PC-3 (cell line): Measurements from ENCODE around the gene APBB2. TPM values are rescaled to one million over a fixed set of nuclear protein-coding genes. Genes with fewer than 3 reads are reported as not detected.

Experiments used
- ATAC-seq: fragments of 200-7000 bp; cut with Tn5 transposase; 2 replicates; pipeline ENCODE4 v1.9.1; 2020; ENCODE audit warnings: mild to moderate bottlenecking, moderate library complexity
- BruUV-seq: library from RNA; stranded (reverse); fragments of 400-500 nt; replicated peaks from 2 replicates; lab custom pipeline; 2021; lab: Mats Ljungman, UMichigan
- CTCF ChIA-PET: fragments of 300-600 bp; sonication (Branson Sonifier 250); formaldehyde crosslinking; loops from one replicate; lab custom pipeline; 2022; ENCODE audit warnings: antibody characterized with exemption; lab: Charles Lee
- POLR2A ChIA-PET: fragments of 300-600 bp; sonication (Branson Sonifier 250); formaldehyde crosslinking; loops from one replicate; lab custom pipeline; 2022; ENCODE audit warnings: antibody characterized with exemption; ENCODE audit not compliant: unreplicated experiment; lab: Charles Lee
- DNase-seq: peaks from one replicate; pipeline ENCODE4 v3.0.0-alpha.2; 2015
- H2AFZ ChIP-seq: fragments of 300-600 bp; sonication (generic); 2 replicates; pipeline ENCODE4 v1.6.0; 2016; ENCODE audit warnings: antibody characterized with exemption, low read length
- H3F3A ChIP-seq: fragments of 300-600 bp; sonication (generic); one replicate; pipeline ENCODE4 v1.6.0; 2017; ENCODE audit warnings: antibody characterized with exemption, low read length, control low read depth, mild to moderate bottlenecking; ENCODE audit not compliant: unreplicated experiment
- H3K27ac ChIP-seq: fragments of 300-600 bp; sonication (generic); 2 replicates; pipeline ENCODE4 v1.5.1; 2016; ENCODE audit warnings: mild to moderate bottlenecking, low read length
- H3K27me3 ChIP-seq: fragments of 300-600 bp; sonication (generic); 2 replicates; pipeline ENCODE4 v1.6.1; 2016; ENCODE audit warnings: low read length, mixed read lengths
- H3K36me3 ChIP-seq: fragments of 300-600 bp; sonication (generic); 2 replicates; pipeline ENCODE4 v1.6.1; 2016; ENCODE audit warnings: low read depth, mixed run types, low read length, mixed read lengths
- H3K4me1 ChIP-seq: fragments of 300-600 bp; sonication (generic); 2 replicates; pipeline ENCODE4 v1.5.1; 2016; ENCODE audit warnings: low read length; ENCODE audit not compliant: insufficient read depth
- H3K4me2 ChIP-seq: fragments of 300-600 bp; sonication (generic); 2 replicates; pipeline ENCODE4 v1.6.0; 2016; ENCODE audit warnings: low read length
- H3K4me3 ChIP-seq: fragments of 300-600 bp; sonication (generic); 2 replicates; pipeline ENCODE4 v1.5.1; 2016; ENCODE audit warnings: mild to moderate bottlenecking, low read length, mixed read lengths
- H3K79me2 ChIP-seq: fragments of 300-600 bp; sonication (generic); 2 replicates; pipeline ENCODE4 v1.6.1; 2017; ENCODE audit warnings: low read length, mixed read lengths
- H3K9ac ChIP-seq: fragments of 300-600 bp; sonication (generic); 2 replicates; pipeline ENCODE4 v1.6.0; 2016; ENCODE audit warnings: mild to moderate bottlenecking, low read length
- H3K9me2 ChIP-seq: fragments of 300-600 bp; sonication (generic); replicated peaks from 2 replicates; pipeline ENCODE4 v1.6.1; 2016; ENCODE audit warnings: mixed run types, low read length, mixed read lengths
- H3K9me3 ChIP-seq: fragments of 300-600 bp; sonication (generic); 2 replicates; pipeline ENCODE4 v1.6.1; 2016; ENCODE audit warnings: low read length, mixed read lengths
- H4K20me1 ChIP-seq: fragments of 300-600 bp; sonication (generic); 2 replicates; pipeline ENCODE4 v1.6.1; 2016; ENCODE audit warnings: low read length, mixed read lengths
- CTCF ChIP-seq: fragments of 300-600 bp; sonication (generic); conservative IDR thresholded peaks from 2 replicates; pipeline ENCODE4 v1.5.1; 2017; ENCODE audit warnings: antibody characterized with exemption, low read depth, mild to moderate bottlenecking, low read length
- EZH2 ChIP-seq: fragments of 300-600 bp; sonication (generic); IDR thresholded peaks from one replicate; pipeline ENCODE4 v1.6.1; 2017; ENCODE audit warnings: antibody characterized with exemption, mild to moderate bottlenecking, low read length; ENCODE audit not compliant: unreplicated experiment
- EZH2phosphoT487 ChIP-seq: fragments of 300-600 bp; sonication (generic); IDR thresholded peaks from 2 replicates; pipeline ENCODE4 v1.6.1; 2018; ENCODE audit warnings: mild to moderate bottlenecking, antibody characterized with exemption, low read length, borderline replicate concordance
- intact Hi-C: fragments of 100-400 bp; cut with micrococcal nuclease; formaldehyde crosslinking; loops from 2 replicates; pipeline ENCODE4 v1.9.0; 2023
- total RNA-seq: library from RNA; depleted of rRNA; stranded (reverse); fragments of >200 nt; gene quantifications from 2 replicates; pipeline ENCODE4 v1.2.3, GENCODE V29; 2014

APBB2 gene
- total RNA-seq, 1 experiment from 2014 or later, result 24.7 TPM

DNA sequence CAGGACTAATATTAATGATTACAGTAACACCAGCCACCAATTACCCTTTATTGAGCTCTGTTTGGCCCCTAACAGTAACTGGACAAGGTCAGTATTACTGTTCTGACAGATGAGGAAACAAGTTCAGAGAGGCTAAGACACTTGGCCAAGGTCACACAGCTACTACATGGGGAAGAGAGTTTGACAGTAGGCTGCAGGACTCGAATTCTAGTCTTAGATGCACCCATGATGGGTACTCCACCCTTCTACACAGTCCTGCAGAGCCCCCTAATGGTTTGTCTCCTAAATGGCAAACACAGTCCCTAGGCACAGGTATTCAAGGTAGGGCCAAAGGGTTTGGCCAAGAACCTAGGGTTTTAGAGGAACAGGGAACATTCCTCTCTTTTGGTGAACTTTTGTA is 370.6 kb downstream of the APBB2 start:
- ATAC-seq, result no peak
- intact Hi-C loops, result no loop called here

DNA sequence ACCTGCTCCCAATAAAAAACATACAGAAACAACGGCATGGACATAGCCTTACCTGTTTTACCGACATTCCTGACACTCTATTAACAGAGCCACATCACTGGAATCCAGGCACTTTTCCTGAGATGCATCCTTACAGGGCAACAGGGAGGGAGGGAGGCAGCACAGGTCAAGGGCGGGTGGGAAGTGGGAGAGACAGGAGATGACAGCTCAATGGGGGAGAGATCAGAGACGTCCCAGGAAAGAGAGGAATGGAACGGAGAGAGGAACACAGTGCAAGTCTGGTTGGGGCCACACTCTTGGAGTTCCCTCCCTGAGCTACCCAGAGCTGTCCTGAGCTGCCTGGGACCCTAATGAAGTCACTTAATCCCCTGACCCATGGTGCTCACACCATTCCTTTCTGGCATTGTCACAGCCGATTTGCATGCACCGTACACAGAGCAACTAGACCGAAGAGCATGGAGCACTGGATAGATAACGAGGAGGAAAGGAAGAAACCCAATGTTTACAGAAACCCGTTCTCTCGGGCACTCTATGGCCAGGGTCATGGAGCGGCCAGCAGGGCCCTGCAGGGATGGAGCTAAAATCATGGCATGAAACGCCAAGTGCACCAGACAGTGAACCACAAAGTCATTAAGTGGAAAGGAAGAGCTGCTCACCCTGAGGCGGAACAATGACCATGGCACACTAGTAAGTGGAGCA is 371.5 kb downstream of the APBB2 start:
- H3F3A ChIP-seq, result no peaks in the 10 kb centered on the region
- no peak for DNase-seq
- peaks cover 4% of the 10 kb centered on the region; the same call in 1 of the 2 replicates for H3K4me1 ChIP-seq
- H3K27me3 ChIP-seq, result no peaks in the 10 kb centered on the region
- H3K4me2 ChIP-seq, result no peak overlapping the region
- POLR2A ChIA-PET, result no interaction called here
- ATAC-seq, result no peak
- no peak overlapping the region for H2AFZ ChIP-seq
- no peaks in the 10 kb centered on the region for H4K20me1 ChIP-seq
- no peaks in the 10 kb centered on the region for H3K79me2 ChIP-seq
- TF ChIP-seq CTCF (no peak), EZH2 (no peak), EZH2phosphoT487 (no peak)
- no peak overlapping the region for H3K4me3 ChIP-seq
- CTCF ChIA-PET, result interaction anchor here (0.6 kb wide), 1 partner anchor 318 kb away, joined by 8 read pairs; no protein-coding TSS in a partner anchor
- no peaks in the 10 kb centered on the region for H3K36me3 ChIP-seq
- intact Hi-C loops, result no loop called here
- H3K27ac ChIP-seq, result no peak overlapping the region
- H3K9ac ChIP-seq, result no peak overlapping the region
- H3K9me2 ChIP-seq, result no peaks in the 10 kb centered on the region
- no peaks in the 10 kb centered on the region for H3K9me3 ChIP-seq
- BruUV-seq, result no TSS peak

More for the DNA sequence above, 370.6 kb downstream of the APBB2 start:
- H3F3A ChIP-seq, result no peaks in the 10 kb centered on the region
- H3K4me2 ChIP-seq, result no peak overlapping the region
- ChIA-PET CTCF (interaction anchor here (0.6 kb wide), 1 partner anchor 317 kb away, joined by 8 read pairs; no protein-coding TSS in a partner anchor), POLR2A (no interaction called here)
- H3K27me3 ChIP-seq, result no peaks in the 10 kb centered on the region
- H2AFZ ChIP-seq, result no peak overlapping the region
- no peaks in the 10 kb centered on the region for H3K9me2 ChIP-seq
- no peak for DNase-seq
- H3K79me2 ChIP-seq, result no peaks in the 10 kb centered on the region
- peaks cover 4% of the 10 kb centered on the region; the same call in 1 of the 2 replicates for H3K4me1 ChIP-seq
- no peak overlapping the region for H3K27ac ChIP-seq
- no peak overlapping the region for H3K4me3 ChIP-seq
- no peak for TF ChIP-seq EZH2phosphoT487
- no peak; the same call in none of the 2 replicates for TF ChIP-seq CTCF
- no peak for TF ChIP-seq EZH2
- no peaks in the 10 kb centered on the region for H3K9me3 ChIP-seq
- no peaks in the 10 kb centered on the region for H4K20me1 ChIP-seq
- BruUV-seq, result no TSS peak
- H3K9ac ChIP-seq, result no peak overlapping the region
- H3K36me3 ChIP-seq, result no peaks in the 10 kb centered on the region

- ChIA-PET POLR2A (no interaction called here), CTCF (no interaction called here)
- TF ChIP-seq EZH2 (no peak), EZH2phosphoT487 (no peak), CTCF (no peak)
- DNase-seq (no peak), ATAC-seq (no peak)
- H3K9me3 ChIP-seq, result no peaks in the 10 kb centered on the region
- H3K4me1 ChIP-seq, result peaks cover 4% of the 10 kb centered on the region; the same call in 1 of the 2 replicates
- H3K27me3 ChIP-seq, result no peaks in the 10 kb centered on the region
- no TSS peak for BruUV-seq
- H3K9ac ChIP-seq, result no peak overlapping the region
- no peaks in the 10 kb centered on the region for H3K36me3 ChIP-seq
- no peak overlapping the region for H2AFZ ChIP-seq
- H3K27ac ChIP-seq, result no peak overlapping the region
- H3K4me2 ChIP-seq, result no peak overlapping the region
- H4K20me1 ChIP-seq, result no peaks in the 10 kb centered on the region
- H3K79me2 ChIP-seq, result no peaks in the 10 kb centered on the region
- intact Hi-C loops, result no loop called here
- no peak overlapping the region for H3K4me3 ChIP-seq
- no peaks in the 10 kb centered on the region for H3K9me2 ChIP-seq
- H3F3A ChIP-seq, result no peaks in the 10 kb centered on the region
Measured at GRCh38 chr4:40842318-40842717, 372.0 kb downstream of the APBB2 start.
